ENCODE results near the gene SHOC2. TPM values are rescaled to one million over a fixed set of nuclear protein-coding genes. Genes with fewer than 3 reads are reported as not detected.
A peak's percentile ranks its signal among the peaks of the same experiment; 100 is the strongest.

SHOC2 gene
- total and polyA plus RNA-seq, 2 of the 8 experiments (the other 6 are each of a cell fraction or from before 2014, with no cell fraction given) = 7.6 to 28.2 TPM

- no peak for TF ChIP-seq GABPA (IDR thresholded peaks at IDR 0.05; ENCODE audit: borderline replicate concordance, insufficient read depth, low read length)
Observed at GRCh38 chr10:111057006-111057405, 137.6 kb downstream of the SHOC2 start (continued).

MicroRNAs within 50 kb of the gene (microRNA counts, 767-probe panel; counts per million panel counts)
- 879 counts per million, percentile 95 among the panel's probes with 10 or more counts for microRNA hsa-miR-548e

Small RNA genes lying within 50 kb of the gene (microRNA-seq; reads per million reads assigned to microRNA genes)
- 0.20 to 0.23 reads per million in 2 experiments for gene MIR548E (ENCODE audit: borderline microRNAs expressed in 2 of 2, borderline number of aligned reads in 2 of 2, borderline replicate concordance in 1 of 2)

Small RNA genes lying within 50 kb of the gene (small RNA-seq; reads per million reads assigned to genes)
- 72.4 reads per million, percentile 97 among the genes with 10 or more reads in this experiment for gene MIR548E (ENCODE audit: insufficient read depth)

Other genes with a start within 250 kb of the SHOC2 start
- gene PDCD4, start 47.7 kb upstream of the SHOC2 start, total RNA-seq (2021; fragmentation: NEBNext Ultra II Directional; extraction: Animal tissue kit (Norgen Biotek cat#: 25700)) = 22.8 and 26.8 TPM in 2 replicates
- gene PDCD4, start 47.7 kb upstream of the SHOC2 start, polyA plus RNA-seq (2011; rRNA removed) = 3.2 and 3.3 TPM in 2 replicates
- 19.6 and 22.2 TPM in 2 replicates for gene BBIP1, start 424 bp upstream of the SHOC2 start, total RNA-seq (2021; fragmentation: NEBNext Ultra II Directional; extraction: Animal tissue kit (Norgen Biotek cat#: 25700))
- 6.9 and 8.8 TPM in 2 replicates for gene BBIP1, start 424 bp upstream of the SHOC2 start, polyA plus RNA-seq (2011; rRNA removed)
- gene ADRA2A, start 157.4 kb downstream of the SHOC2 start, total RNA-seq (2021; fragmentation: NEBNext Ultra II Directional; extraction: Animal tissue kit (Norgen Biotek cat#: 25700)) = 5.9 and 7.3 TPM in 2 replicates
- 6.2 and 7.6 TPM in 2 replicates for gene ADRA2A, start 157.4 kb downstream of the SHOC2 start, polyA plus RNA-seq (2011; rRNA removed)

Data from H1 (cell line).